Measurements from ENCODE around the gene OSTN. TPM values are rescaled to one million over a fixed set of nuclear protein-coding genes. Genes with fewer than 3 reads are reported as not detected.

The OSTN gene
- total RNA-seq: not detected

GRCh38 chr3:191198932-191199331, at the start of gene OSTN:
OSTN (plus strand) TSS chr3:191199241; CDS start chr3:191212533, 13,292 bp downstream.
- no peak for TF ChIP-seq CTCF (IDR thresholded peaks at IDR 0.05; ENCODE audit: low read depth)

GRCh38 chr3:191151653-191152052, 47.4 kb upstream of the OSTN start:
- no peak for TF ChIP-seq CTCF (IDR thresholded peaks at IDR 0.05; ENCODE audit: low read depth)

GRCh38 chr3:191154827-191155226, 44.2 kb upstream of the OSTN start:
- TF ChIP-seq CTCF (IDR thresholded peaks at IDR 0.05; ENCODE audit: low read depth): no peak

- TF ChIP-seq CTCF (IDR thresholded peaks at IDR 0.05; ENCODE audit: low read depth): no peak
These were observed 40.8 kb upstream of the OSTN start for GRCh38 chr3:191158247-191158646.

GRCh38 chr3:191158815-191159214, 40.2 kb upstream of the OSTN start:
- TF ChIP-seq CTCF (IDR thresholded peaks at IDR 0.05; ENCODE audit: low read depth): no peak

GRCh38 chr3:191165802-191166201, 33.2 kb upstream of the OSTN start:
- TF ChIP-seq CTCF (IDR thresholded peaks at IDR 0.05; ENCODE audit: low read depth): no peak

- no peak for TF ChIP-seq CTCF (IDR thresholded peaks at IDR 0.05; ENCODE audit: low read depth)
These were observed 32.7 kb upstream of the OSTN start for GRCh38 chr3:191166368-191166767.

Data from subcutaneous adipose tissue (tissue), 4 donors.